Right forelimb (tissue), 1 donor: Measurements from ENCODE around the gene TBC1D22A.

Source experiments
- DNase-seq: peaks from one replicate; pipeline ENCODE4 v3.0.0-alpha.2; 2018

TBC1D22A gene

DNA sequence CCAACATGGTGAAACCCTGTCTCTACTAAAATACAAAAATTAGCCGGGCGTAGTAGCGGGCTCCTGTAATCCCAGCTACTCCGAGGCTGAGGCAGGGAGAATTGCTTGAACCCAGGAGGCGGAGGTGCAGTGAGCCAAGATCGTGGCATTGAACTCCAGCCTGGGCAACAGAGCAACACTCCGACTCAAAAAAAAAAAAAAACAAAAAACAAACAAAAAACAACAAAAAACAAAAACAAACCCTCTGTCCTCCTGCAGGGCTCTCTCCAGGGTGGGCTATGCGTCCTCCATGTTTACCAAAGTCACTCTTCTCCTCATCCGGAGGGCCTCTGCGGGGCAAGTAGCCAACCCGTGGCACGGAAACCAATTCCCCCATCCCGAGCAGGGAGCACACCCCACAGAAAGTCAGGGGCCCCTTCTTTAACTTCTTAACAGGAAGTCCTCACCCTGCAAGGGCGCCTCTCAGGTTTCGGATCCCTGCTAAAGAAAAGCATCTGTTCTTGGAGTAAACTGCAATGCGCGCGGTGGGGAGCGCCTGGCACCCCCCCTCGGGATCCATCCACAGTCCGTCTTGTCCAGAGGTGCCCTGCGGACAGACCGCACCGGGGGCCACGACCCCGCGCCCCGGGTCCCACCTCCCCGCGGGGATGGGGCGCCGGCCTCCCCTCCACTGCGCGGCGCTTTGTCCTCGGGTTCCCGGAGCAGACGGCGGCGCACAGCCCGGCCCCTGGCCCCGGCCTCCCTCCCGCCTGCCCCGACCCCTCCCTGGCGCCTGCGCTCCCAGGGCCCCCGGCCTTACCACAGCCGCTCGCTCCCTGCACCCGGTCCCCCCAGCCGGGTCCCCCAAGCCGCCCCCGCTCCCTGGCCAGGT is 25.1 kb upstream of the TBC1D22A start:
- DNase-seq, result peak; percentile 77

DNA sequence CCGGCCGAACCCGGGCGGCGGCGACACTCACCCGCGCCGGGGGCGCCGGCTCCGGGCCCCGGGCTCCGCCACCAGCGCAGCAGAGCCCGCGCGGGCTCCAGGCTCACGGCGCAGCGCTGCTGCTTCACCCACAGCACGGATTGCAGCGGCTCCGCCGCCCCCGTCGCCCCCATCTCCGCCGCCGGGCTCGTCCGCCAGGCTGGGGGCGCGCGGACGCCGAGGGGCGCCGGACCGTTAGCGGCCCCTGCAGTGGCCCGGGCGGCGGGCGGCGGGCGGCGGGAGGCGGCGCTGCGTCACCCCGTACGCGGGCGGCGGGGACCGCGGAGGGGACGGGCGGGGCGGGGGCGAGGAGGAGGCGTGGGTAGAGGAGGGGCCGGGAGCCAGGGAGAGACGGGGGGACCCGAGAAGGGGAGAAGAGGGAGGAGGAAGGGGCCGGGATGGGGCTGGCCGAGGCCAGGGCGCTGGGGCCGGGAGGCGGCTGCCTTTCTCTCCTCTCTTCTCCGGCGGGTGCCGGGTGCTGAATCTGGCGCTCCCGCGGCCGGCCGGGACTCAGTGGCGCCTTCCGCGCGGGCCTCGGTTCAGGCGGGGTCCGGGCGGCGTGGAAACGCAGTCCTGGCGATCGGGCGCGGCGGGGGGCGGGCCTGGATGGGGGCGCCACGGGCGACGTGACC is 24.3 kb upstream of the TBC1D22A start, which contains the start of gene CERK:
TSS of gene CERK (minus strand) at position 277 of the 671 bp plus-strand sequence. CDS start at position 173, 104 bp downstream.
- peak; percentile 90 for DNase-seq

DNA sequence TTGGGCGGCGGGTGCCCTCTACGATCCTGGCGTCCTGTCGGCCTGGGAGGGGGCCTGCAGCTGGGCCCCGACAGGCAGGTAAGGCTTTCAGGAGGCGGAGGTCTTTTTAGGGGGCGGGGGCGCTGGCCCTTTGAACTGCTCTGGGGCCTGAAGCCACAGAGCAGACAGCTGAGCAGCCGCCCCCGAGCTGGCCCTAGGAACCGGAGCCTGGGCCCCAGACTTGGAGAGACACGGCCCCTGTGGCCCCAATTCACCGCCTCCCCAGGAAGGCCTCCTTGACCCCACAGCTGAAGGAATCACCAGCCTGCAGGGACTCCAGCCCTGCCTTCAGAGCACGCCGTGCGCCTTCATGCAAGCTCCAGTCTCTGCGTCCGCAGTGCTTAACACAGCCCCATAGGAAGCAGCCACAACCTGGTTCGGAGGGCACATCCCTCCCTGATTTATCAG is 23.8 kb upstream of the TBC1D22A start:
- DNase-seq, result no peak

DNA sequence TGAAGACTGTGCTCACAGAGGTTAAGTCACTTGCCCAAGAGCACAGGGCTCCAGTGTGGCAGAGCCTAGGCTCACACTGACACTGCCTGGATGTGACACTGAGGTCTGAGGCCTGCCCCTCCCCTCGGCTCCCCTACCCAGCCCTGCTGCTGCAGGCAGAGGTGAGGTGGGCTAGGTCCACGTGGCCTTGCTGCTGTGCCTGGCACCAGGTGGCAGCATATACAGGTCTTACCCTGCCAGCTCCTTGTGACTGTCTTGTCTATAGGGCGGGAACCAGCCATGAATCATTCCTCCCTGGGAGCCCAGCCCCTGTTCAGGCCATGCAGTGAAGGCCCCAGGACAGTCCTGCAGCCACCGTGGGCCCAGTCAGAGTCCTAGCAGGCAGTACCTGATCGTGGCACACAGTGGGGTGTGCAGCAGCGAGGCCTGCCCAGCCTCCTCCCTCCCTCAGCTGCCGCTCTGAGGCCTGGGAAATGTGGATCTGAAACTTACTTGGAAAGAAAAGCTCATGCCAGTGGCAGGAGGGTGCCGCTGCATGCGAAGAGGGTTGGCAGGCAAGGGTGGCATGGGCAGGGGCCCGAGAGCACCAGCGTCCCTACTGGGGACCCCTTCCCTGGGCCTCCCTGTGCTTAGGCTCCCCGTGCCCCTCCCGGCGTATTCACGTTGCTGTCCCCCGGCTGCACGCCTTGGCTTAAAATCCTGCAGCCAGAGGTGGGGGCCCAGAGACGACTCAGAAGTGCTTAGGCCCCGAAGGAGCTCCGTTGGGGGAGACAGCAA is 23.2 kb upstream of the TBC1D22A start:
- peak; percentile 74 for DNase-seq

DNA sequence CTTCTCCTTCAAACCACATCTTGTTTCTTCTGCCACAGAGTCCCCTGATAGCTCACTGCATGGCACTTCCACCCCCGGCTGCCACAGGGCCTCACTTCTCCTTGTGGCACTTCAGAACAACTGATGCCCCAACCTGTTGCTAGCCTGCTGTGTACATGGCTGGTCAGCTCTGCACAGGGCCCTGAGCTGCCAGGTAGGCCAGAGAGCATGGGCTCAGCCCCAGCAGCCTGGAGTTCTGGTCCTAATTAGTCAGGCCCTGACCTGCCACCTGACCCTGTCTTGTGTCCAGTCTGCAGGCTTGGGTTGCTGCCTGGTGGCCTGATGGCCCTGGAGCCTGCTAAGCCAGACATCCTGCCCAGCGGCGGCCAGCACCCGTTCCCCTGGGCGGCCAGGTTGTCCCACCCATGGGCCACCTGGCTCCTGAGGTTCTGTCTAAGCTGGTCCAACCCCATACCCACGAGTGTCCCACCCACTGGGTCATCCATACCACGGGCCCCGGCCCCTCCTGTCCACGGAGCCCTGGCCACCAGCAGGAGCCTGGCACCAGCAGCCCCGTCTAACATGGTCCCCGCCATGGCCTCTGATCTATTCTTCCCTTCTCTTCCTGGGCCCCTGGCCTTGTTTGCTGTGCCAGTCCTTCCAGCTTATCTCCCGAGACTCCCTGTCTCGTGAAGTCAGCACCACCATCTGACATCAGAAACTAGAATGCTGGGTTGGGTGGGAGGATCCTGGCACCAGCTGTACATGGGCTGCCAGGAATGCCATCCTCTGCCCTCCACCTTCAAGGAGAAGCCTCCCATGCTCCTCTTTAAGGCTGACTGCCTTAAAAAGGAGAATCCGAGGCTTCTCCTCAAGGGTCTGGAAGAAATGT is 21.3 kb upstream of the TBC1D22A start:
- DNase-seq, result no peak

DNA sequence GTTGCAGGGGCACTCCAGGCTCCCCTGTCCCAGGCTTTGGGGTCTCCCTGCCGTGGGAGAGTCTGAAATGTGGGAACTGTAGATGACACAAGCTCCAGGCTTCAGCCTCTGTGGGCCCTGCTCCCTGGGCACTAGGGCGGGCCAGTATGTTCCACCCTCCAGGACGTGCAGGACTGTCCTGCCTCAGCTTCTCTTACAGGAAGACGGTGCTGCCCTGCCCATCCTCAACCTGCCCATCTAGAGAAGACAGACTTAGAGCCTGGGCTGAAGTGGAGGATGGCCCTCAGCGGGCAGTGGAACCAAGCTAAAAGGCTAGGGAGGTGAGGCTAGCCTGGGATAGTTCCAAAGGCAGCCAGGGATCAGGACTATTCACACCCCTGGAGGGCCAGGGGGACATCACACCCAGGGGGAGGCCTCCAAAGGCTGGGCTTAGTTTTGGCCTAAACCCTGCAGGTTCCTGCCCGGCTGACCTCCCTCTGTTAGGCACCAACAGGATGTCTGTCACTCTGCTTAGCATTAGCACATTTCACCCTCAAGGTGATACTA is 20.4 kb upstream of the TBC1D22A start:
- DNase-seq, result no peak

DNA sequence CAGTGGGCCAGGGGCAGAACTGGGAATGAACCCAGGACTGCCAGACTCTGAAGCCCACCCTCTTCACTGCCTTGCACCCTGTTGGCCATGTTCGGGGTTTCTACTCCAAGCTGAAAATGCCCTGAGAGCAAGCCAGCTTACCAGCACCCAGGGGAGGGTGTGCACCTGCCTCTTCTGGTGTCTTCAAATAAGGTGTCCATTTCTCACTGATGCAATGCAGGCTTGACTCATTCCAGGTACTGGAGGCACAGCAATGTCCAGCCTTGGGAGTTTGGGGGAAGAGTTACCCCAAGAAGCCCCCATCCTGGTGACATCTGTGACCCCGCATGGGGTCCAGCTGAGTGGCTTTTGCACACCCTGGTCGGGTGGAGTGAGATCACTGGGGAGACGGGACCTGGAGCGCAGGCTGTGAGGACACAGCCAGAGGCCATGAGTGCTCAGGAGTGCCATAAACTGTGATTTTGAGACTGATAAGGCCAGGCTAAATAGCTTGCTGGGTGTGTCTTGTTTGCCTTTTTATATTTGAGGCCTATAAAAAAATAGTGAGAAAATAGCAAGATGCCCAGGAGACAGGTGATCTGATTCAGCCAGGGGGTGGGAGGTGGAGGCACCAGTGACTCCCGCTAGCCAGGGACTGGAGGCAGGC is 19.8 kb upstream of the TBC1D22A start:
- DNase-seq, result no peak

DNA sequence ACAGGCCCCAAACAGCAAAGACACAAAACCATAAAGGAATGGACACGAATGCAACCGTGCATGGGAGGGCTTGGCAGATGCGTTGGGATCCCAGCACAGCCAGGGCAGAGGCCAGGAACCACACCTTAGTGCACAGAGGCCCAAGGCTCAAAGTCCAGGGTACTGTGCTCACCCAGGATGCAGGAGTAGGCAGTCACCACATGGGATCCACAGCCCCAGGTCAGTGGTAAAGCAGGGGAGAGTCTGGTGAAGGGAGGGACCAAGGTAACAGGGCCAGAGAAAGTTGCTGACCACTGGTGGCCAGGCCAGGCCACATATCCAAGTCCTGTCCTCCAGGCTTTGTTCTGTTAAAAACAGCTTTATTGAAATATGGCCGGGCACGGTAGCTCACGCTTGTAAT is 17.9 kb upstream of the TBC1D22A start:
- no peak for DNase-seq

DNA sequence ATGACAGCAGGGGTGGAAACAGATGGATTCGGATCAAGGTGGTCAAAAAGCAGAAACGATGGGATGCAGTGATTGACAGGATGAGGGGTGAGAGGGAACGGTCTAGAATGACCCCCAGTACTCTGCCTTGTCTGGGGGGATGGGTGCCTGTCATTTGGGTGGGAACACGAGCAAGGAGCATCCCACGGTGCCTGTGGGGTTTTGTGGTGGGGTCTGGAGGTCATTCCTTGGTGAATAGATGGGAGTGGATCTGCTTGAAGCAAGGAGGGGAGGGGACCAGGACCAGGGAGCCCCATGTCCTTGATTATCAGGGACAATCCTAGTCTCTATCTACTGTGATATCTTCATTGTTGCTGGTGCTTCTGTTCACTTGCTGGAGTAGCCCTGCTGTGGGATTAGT is 16.3 kb upstream of the TBC1D22A start:
- no peak for DNase-seq

DNA sequence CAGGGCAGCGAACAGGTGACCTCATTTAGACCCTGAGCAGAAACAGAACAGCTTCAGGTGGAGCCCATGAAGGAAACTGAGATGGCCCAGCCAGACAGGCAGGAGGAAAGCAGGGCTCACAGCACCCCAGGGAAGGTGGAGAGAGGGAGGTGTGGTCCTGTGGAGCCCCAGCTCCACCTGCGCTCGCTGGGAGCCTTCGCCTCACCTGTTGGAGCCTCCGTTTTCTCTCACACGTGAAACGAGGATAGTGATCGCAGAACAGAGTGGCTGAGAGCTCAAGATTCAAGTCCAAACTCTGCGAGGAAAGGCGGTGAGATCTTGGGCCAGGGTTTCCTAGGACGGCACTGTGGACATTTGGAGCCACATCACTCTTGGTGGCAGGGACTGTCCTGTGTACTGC is 15.8 kb upstream of the TBC1D22A start:
- no peak for DNase-seq

DNA sequence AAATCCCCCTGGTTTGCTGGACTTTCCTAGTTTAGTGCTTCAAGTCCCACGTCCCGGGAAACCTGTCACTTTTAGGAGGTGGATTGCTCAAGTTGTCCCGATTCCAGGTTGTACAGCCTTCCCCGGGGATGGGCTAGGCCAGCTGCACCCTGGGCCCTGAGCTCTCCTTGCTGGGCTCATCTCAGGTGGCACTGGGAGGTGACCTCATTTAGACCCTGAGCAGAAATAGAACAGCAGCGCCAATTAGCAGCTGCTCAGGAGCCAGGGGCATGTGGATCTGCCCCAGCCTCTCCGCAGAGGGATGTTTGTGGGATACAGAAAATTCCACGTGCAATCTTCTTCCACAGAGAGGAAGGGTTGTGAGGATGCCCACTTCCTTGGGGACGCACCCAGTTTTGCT is 14.8 kb upstream of the TBC1D22A start:
- DNase-seq, result no peak

DNA sequence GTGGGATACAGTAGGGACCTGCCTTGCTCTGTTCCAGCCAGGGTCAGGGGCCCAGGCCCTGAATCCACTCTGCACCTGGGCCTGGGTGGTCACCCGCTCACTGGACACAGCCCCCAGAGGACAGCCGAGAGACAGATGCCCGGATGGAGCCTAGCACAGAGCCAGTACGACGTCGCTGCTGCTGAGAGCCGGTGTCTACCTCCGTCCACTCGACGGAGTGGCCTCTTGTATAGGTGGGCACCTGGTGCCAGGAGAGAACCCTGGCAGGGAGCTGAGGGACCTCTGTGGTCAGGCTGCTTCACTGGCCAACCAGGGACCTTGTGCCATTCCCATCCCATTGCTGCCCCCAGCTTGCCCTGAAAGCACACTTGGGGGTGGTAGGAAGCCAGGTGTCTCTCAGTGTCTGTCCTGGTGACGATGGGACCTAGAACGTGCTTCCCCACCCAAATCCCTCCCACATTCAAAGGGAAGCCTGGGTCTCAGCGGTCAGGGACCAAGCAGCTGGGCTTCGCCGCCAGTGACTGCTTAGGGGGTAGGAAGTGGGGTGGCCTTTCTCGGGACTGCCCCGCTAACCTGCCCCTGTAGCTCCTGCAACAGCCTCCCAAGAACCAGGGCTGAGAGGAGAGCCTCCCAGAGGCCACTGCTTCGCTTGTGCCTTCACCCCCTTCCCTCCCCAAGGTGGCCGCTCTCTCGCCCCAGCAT is 14.1 kb upstream of the TBC1D22A start:
- no peak for DNase-seq

DNA sequence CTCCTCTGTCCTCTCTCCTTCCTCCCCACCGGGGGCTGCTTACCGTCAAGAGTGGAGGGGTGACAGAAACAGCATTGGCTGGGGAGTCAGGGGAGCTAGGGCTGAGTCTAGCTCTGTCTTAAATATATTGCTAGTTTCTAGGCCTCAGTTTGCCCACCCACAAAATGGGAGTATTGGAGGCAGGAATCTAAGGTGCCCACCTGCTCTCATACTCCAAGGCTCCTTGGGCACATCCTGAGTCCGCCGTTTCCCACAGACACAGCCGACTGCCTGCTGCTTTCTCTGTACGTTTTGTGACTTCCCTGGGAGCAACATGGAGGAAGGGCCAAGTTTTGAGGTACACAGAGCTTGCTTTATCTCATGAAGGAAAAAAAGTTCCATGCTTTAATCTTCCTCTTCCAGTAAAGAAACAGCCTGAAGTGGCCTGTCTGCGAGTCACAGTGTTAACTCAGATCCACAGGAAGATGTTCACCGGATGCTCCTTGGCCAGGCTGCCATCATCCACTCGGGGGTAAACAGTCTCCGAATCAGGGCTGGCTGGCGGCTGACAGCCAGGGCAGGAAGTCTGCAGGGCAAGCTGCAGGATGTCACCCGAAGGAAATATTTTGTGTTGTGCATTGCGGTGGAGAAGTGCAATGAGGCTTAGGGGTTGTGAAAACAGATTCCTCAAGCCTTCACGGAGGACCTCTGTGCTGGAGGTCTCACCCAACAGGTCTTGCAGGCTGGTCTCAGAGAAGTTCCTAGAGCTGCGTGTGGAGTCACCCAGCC is 13.4 kb upstream of the TBC1D22A start:
- DNase-seq, result no peak

DNA sequence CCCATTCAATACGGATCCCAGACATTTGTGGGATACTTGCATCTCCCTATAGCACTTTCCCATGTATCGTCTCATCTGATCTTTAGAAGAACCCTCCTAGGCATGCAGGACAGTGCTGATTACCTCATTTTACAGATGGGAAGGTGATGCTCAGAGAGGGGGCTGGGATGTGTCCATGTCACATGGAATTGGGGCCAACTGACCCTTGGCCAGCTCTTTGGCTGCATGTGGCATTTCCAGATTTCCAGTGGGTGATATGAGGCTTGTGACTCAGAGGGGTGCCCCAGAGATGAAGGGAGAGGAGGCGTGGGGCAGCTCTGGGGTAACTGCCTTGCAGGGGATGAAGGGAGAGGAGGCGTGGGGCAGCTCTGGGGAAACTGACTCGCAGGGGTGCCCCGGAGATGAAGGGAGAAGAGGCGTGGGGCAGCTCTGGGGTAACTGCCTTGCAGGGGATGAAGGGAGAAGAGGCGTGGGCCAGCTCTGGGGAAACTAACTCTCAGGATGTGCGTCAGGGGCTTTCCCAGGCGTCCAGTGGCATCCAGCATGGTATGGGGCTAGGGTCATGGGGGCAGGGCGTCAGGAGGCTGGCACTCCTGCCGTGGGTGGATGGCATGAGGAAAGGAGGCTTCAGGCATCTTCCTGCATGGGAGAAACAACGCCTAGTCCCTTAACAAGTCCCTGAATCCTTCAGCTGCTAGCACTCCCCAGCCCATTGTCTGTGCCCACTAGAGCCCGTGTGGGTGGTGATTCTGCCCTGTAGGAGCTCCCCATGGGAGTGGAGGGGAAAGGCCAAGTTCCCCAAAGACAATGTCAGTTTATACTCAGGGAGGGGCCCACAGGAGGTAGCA is 12.5 kb upstream of the TBC1D22A start:
- DNase-seq, result no peak

DNA sequence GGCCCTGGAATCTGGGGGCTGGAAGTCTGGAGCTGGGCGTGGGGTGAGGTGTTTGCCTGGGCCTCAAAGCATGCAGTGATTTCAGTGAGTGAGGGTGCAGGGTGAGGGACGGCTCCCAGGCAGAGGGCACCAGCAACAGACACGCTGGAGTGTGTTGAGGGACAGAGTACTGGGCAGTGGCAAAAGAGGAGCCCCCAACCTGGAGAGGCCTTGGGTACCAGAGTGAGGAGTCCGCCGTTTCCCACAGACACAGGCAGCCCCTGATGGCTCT is 12.0 kb upstream of the TBC1D22A start:
- no peak for DNase-seq

DNA sequence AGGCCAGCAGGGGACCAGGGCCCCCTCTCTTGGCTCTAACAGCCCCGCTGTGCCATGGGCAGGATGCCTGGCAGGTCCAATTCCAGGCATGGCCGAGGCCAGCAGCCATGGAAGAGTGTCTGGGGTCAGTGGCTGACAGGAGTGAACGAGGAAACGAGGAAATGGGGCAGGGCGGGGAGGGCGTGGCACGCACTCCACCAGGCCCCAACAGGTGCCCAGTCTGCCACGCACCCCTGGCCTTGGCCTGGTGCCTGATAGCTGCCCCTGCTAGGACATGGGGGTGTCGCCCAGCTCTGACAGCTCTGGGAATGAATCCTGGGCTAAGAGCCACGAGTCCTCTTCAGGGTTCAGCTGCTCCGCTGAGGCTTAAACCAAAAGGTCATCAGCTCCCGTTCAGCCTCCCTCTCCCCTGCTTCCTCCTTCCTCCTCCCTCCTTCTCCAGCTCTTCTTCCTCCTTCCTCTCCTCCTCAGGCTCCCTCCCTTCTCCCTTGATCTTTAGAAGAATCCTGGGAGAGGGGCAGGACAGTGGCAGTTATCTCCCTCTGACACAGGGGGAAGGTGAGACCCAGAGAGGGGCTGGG is 11.5 kb upstream of the TBC1D22A start:
- DNase-seq, result no peak

DNA sequence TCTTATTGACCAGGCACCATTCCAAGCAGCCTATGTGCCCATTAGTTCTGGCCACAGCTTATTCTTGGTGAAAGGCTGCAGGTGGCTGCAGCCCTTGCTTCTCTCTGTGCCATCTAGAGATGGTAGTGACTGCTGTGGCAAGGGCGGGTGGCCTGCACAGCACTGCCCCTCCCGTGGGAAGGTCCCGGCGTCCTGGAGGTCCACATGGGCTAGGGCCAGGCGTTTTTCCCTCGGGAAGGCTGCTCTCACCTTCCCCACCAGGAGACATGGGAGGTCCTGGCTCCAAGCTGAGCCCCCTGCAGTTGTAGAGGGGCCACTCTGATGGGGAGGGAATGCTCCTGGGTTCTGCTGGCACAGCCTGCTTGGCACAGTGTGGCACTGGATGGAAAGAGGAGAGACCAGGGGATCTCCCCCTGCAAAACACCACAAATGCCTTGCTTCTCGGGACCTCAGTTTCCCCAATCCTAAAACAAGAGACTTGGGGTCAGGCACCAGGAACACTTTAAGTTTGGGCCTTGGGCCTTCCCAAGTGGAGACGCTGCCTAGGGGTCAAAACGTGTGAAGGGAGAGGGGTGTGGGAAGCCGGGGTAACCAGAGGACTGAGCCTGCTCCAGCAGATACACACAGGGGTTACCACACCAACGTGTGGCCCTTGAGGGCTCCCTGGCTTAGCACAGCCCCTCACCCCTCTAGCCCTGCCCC is 10.0 kb upstream of the TBC1D22A start:
- no peak for DNase-seq

DNA sequence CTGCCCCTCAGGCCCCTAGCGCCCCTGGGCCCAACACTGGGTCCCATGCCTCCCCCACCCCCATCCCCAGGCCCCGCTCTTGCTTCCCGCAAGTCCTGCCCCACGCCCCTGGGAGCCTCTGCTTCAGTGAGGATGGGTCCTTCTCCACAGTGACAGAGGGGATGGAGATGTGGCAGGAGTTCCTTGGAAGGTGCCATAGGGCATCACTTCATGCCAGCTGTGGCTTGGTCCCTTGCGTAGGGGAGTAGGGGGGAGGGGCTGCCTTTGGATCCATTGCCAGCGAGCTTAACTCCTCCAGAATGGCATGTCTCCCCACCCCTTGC is 9.5 kb upstream of the TBC1D22A start:
- no peak for DNase-seq

DNA sequence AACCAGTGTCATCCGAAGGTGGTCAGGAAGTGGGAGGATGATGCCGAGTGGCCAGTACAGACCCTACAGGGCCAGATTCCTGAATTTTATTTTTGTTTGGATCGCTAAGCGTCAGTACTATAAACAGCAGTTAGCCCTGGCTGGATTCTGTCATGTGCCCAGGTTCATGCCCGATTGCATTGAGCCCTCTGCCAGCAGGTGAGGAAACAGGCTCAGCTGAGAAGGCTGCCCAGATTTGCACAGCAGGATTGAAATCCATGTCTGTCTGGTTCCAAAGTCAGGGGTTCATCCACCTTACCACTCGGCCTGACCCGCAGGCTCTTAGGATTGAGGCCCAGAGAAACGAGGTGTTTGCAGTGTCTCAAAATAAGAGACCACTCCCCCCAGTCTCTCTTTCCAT is 9.1 kb upstream of the TBC1D22A start:
- DNase-seq, result no peak
